HG03039 (cell line): Measurements from ENCODE around the gene FAM181B.

Experiments
- ATAC-seq: cut with Tn5 transposase; IDR thresholded peaks from one replicate; pipeline ENCODE4 v1.9.1; 2021; ENCODE audit warnings: mild to moderate bottlenecking, moderate library complexity; ENCODE audit not compliant: unreplicated experiment

Gene FAM181B

DNA sequence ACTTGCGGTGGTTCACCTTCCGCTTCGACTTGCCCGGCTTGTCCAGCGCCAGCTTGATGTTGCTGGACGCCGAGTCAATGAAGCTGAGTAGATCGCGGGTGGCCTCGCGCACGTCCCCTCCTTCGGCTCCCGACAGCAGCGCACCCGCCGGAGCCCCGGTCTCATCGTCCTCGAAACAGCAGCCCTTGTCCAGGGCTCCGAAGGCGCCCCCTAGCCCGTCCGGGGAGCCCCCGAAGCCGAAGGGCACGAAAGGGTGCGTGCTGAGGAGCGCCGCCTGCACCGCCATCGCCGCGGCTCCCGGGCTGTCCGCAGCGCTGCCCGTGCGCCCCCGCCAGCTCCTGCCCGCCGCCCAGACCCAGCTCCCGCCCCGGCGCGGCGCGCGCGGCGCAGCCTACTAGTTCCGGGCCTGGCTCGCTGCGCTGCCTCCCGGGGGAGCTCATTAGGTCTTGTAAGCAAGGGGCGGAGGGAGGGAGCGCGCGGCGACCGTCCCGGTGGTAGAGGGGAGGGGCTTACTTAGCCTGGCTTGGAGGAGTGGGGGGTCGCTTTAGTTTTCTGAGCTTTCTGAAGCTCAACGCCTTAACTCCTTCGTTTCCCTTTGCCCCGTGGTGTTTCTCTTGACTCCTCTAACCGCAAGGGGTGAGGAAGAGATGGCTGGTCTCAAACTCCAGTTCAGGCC is at the start of gene FAM181B:
FAM181B (minus strand) TSS at position 421 of the 676 bp plus-strand sequence; CDS start at position 286, 135 bp downstream.
- ATAC-seq, result no peak

- ATAC-seq, result no peak
Measured at GRCh38 chr11:82782825-82783374, 49.2 kb upstream of the FAM181B start.

DNA sequence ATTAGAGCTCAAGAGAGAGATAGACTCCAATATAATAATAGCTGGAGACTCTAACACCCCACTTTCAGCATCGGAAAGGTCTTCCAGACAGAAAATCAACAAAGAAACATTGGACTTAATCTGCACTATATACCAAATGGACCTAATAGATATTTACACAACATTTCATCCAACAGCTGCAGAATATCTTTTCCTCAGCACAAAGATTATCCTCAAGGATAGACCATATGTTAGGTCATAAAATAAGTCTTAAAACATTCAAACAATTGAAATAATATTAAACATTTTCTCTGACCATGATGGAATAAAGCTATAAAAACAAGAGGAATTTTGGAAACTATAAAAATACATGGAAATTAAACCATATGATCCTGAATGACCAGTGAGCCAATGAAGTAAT is 45.1 kb upstream of the FAM181B start:
- no peak for ATAC-seq

- no peak for ATAC-seq
Measured at GRCh38 chr11:82776377-82776776, 42.7 kb upstream of the FAM181B start.

- peak; percentile 87 for ATAC-seq
Measured at GRCh38 chr11:82775736-82776346, 42.2 kb upstream of the FAM181B start.

- no peak for ATAC-seq
Measured at GRCh38 chr11:82775218-82775617, 41.6 kb upstream of the FAM181B start.

- no peak for ATAC-seq
Measured at GRCh38 chr11:82771781-82772180, 38.1 kb upstream of the FAM181B start.

- no peak for ATAC-seq
Measured at GRCh38 chr11:82767123-82767522, 33.5 kb upstream of the FAM181B start.

- no peak for ATAC-seq
Measured at GRCh38 chr11:82765466-82766034, 31.9 kb upstream of the FAM181B start.

GRCh38 chr11:82763167-82763566 is 29.5 kb upstream of the FAM181B start:
- ATAC-seq, result no peak

DNA sequence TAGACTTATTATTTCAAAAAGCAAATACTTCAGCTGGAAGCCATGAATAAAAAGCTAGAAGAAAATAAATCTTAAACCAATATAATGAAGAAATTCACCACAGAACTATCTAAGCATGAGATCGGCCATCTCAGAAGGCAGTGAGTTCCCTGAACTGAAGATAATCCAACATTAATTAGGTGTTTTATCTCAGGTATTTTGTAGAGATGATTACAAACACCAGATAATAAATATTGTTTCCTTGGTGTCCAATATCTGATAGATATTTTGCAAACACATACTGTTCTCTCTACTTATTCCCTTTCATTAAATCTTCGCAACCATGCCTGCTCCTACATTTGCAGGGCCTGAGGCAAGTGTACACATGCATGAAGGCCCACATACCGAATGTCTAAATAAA is 26.0 kb upstream of the FAM181B start:
- no peak for ATAC-seq

- ATAC-seq, result no peak
Measured at GRCh38 chr11:82757660-82758357, 24.1 kb upstream of the FAM181B start.

- ATAC-seq, result no peak
Measured at GRCh38 chr11:82756765-82757639, 23.3 kb upstream of the FAM181B start.

- ATAC-seq, result no peak
Measured at GRCh38 chr11:82754410-82754809, 20.7 kb upstream of the FAM181B start.

- no peak for ATAC-seq
Measured at GRCh38 chr11:82753921-82754320, 20.3 kb upstream of the FAM181B start.

DNA sequence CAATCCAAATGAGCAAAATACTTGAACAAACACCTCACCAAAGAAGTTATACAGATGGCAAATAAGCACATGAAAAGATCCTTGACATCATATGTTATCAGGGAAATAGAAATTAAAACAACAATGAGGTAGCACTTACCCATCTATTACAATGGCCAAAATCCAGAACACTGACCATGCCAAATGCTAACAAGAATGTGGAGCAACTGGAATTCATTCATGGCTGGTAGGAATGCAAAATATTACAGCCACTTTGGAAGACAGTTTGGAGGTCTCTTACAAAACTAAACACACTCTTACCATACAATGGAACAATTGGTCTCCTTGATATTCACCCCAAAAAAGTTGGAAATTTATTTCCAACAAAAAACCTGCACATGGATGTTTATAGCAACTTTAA is 19.1 kb upstream of the FAM181B start:
- no peak for ATAC-seq

DNA sequence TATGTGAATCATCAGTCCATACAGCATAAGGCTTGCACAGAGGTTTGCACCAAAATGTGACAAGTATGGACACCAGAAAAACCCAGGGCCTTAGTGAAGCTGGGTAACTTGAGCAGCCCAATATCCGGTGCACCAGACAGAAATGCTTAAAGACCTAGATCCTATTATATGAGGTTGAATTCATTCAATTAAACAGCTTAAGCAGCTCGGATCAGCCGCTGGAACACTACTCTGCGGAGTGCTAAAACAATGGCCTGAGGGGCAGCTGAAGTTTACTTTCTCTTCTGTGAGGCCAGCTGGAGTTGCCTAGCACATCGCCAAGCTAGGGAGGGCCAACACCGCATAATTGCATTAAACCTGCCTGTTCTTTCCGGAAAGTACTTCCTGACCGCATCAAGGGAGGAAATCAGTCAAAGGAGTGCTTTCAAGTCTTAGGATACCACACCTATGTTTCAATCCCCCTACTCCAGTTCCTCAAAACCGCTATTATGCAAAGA is 17.0 kb upstream of the FAM181B start:
- no peak for ATAC-seq

DNA sequence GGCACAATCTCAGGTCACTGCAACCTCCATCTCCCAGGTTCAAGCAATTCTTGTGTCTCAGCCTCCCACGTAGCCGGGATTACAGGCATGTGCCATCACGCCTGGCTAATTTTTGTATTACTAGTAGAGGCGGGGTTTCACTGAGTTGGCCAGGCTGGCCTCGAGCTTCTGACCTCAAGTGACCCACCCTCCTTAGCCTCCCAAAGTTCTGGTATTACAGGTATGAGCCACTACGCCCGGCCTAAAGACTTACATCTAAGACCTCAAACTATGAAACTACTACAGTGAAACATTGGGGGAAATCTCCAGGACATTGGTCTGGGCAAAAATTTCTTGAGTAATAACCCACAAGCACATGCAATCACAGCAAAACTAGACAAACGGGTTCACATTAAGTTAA is 13.8 kb upstream of the FAM181B start:
- no peak for ATAC-seq

DNA sequence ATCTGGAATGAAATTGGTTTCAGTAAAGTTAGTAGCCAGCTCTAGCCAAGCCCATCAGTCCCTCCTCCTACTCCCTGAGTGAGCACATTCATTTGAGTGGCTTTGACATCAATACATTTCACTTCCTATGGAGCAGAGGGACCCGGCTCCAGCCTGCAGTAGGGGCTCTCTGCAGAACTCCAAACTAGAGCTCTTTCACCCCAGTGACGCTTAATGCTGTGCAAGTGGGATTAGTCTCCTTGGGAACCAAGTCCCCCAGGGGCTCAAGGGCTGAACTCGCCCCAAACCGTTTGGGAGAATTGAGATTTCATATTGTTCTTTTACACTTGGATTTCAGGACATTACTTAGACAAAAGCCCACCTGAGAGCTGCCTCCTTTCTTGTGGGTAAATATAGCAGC is 4.4 kb upstream of the FAM181B start:
- ATAC-seq, result no peak

DNA sequence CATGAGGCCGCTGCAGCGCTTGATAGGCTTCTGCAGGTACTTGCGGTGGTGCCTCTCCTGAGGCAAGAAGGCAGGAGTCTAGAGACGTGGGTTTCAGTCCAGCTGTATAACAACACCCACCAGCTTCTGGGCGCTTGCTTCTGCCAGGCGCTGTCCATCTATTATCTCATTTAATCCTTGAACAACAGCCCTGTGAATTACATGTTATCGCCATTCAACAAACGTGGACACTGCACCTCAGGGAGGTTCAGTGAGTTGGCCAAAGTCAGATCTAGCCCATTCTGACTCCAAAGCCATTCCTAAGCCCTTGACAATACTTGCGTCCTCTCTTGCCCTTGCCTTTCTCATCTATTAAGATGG is 436 bp upstream of the FAM181B start:
- no peak for ATAC-seq
